Measurements from ENCODE around the gene ZNRF2. TPM values are rescaled to one million over a fixed set of nuclear protein-coding genes. Genes with fewer than 3 reads are reported as not detected.
A peak's percentile ranks its signal among the peaks of the same experiment; 100 is the strongest.

Gene ZNRF2
- total and polyA plus RNA-seq, 9 donors, result 3.0 to 24.8 (median 11.5) TPM

- 80 to 84% (median 80%) methylated on average over 5 of the region's 5 CpGs for WGBS, 3 donors
These were observed 29.4 kb downstream of the ZNRF2 start for GRCh38 chr7:30313793-30314192.

GRCh38 chr7:30315589-30315988 is 31.2 kb downstream of the ZNRF2 start:
- DNase-seq, result no peak
- H3K27ac ChIP-seq, result no peak overlapping the region
- H3K36me3 ChIP-seq, result no peaks in the 10 kb centered on the region
- WGBS, 3 donors, result 76 to 97% (median 81%) methylated on average over 3 of the region's 3 CpGs
- TF ChIP-seq CTCF (IDR thresholded peaks at IDR 0.05) (no peak), EP300 (IDR thresholded peaks at IDR 0.05) (no peak), POLR2A (IDR thresholded peaks at IDR 0.05) (no peak)
- H3K27me3 ChIP-seq, result no peaks in the 10 kb centered on the region
- H3K4me1 ChIP-seq (ENCODE audit: insufficient read depth), result no peaks in the 10 kb centered on the region
- no peaks in the 10 kb centered on the region for H3K9me3 ChIP-seq
- intact Hi-C loops (cut with DNase I), result no loop called here
- H3K4me3 ChIP-seq, result no peak overlapping the region

More at GRCh38 chr7:30313793-30314192, 29.4 kb downstream of the ZNRF2 start:
- no peak overlapping the region for H3K27ac ChIP-seq
- no peaks in the 10 kb centered on the region for H3K4me1 ChIP-seq (ENCODE audit: insufficient read depth)
- intact Hi-C loops (cut with DNase I), result no loop called here
- no peak for TF ChIP-seq POLR2A (IDR thresholded peaks at IDR 0.05)
- no peak overlapping the region for H3K4me3 ChIP-seq
- H3K27me3 ChIP-seq, result no peaks in the 10 kb centered on the region
- H3K9me3 ChIP-seq, result no peaks in the 10 kb centered on the region
- DNase-seq, result no peak
- H3K36me3 ChIP-seq, result no peaks in the 10 kb centered on the region

GRCh38 chr7:30320392-30320791 is 36.0 kb downstream of the ZNRF2 start:
- Histone ChIP-seq H3K27me3 (no peaks in the 10 kb centered on the region), H3K27ac (no peak overlapping the region), H3K9me3 (no peaks in the 10 kb centered on the region), H3K36me3 (no peaks in the 10 kb centered on the region), H3K4me1 (ENCODE audit: insufficient read depth) (peaks cover 1% of the 10 kb centered on the region), H3K4me3 (no peak overlapping the region)
- TF ChIP-seq CTCF (IDR thresholded peaks at IDR 0.05) (no peak), POLR2A (IDR thresholded peaks at IDR 0.05) (no peak), EP300 (IDR thresholded peaks at IDR 0.05) (no peak)
- intact Hi-C loops (cut with DNase I), result no loop called here
- no peak for DNase-seq
- 92 to 97% (median 93%) methylated on average over 3 of the region's 3 CpGs for WGBS, 3 donors

GRCh38 chr7:30321089-30321881 is 36.9 kb downstream of the ZNRF2 start:
- WGBS, 3 donors, result 12 to 16% (median 16%) methylated on average over 8 of the region's 8 CpGs
- Histone ChIP-seq H3K27ac (peak overlapping the region in 1 of 2 donors; percentile 39), H3K9me3 (no peaks in the 10 kb centered on the region), H3K4me1 (ENCODE audit: insufficient read depth) (peaks cover 1% of the 10 kb centered on the region), H3K36me3 (no peaks in the 10 kb centered on the region), H3K4me3 (peak overlapping the region; percentile 12), H3K27me3 (no peaks in the 10 kb centered on the region)
- intact Hi-C loops (cut with DNase I), result no loop called here
- no peak for DNase-seq
- no peak for TF ChIP-seq EP300 (IDR thresholded peaks at IDR 0.05)
- no peak for TF ChIP-seq POLR2A (IDR thresholded peaks at IDR 0.05)
- TF ChIP-seq CTCF (IDR thresholded peaks at IDR 0.05), result no peak

- WGBS, 3 donors, result 8 to 18% (median 14%) methylated on average over 2 of the region's 2 CpGs
- Histone ChIP-seq H3K9me3 (no peaks in the 10 kb centered on the region), H3K27ac (peak overlapping the region in 1 of 2 donors; percentile 39), H3K4me1 (ENCODE audit: insufficient read depth) (peaks cover 1% of the 10 kb centered on the region), H3K4me3 (no peak overlapping the region), H3K27me3 (no peaks in the 10 kb centered on the region), H3K36me3 (no peaks in the 10 kb centered on the region)
- TF ChIP-seq EP300 (IDR thresholded peaks at IDR 0.05) (no peak), POLR2A (IDR thresholded peaks at IDR 0.05) (no peak), CTCF (IDR thresholded peaks at IDR 0.05) (no peak)
- DNase-seq, result no peak
- intact Hi-C loops (cut with DNase I), result no loop called here
These were observed 37.4 kb downstream of the ZNRF2 start for GRCh38 chr7:30321882-30322192.

All from ovary (tissue), 9 donors.